Lung (tissue), 12 donors: ENCODE data around the gene TTC28. TPM values are rescaled to one million over a fixed set of nuclear protein-coding genes. Genes with fewer than 3 reads are reported as not detected.
"Not testable (repeated sequence)": the region's sequence is repeated elsewhere in the genome, so short reads cannot be mapped to it uniquely, and the experiment has no call there.

Experiments
- ATAC-seq: fragments of 200-7000 bp; cut with Tn5 transposase; one replicate; pipeline ENCODE4 v1.9.1; 2020; ENCODE audit warnings: moderate number of reproducible peaks; ENCODE audit not compliant: insufficient read depth, low FRiP score
- DNase-seq, 3 donors: peaks; one replicate each; pipeline ENCODE4 v3.0.0-alpha.2; 2013 to 2017
- H3K27ac ChIP-seq, 2 donors: one replicate each; pipeline ENCODE4 v1.5.1; 2013; ENCODE audit warnings: mild to moderate bottlenecking in 2 of 2, moderate library complexity in 2 of 2, control low read depth in 1 of 2, inconsistent platforms in 1 of 2, low read depth in 1 of 2, low read length in 1 of 2
- H3K27me3 ChIP-seq, 3 donors: one replicate each; pipeline ENCODE4 v1.5.1; 2013; ENCODE audit warnings: low read length in 2 of 3; ENCODE audit not compliant: control insufficient read depth in 3 of 3, insufficient read depth in 3 of 3
- H3K36me3 ChIP-seq, 4 donors: one replicate each; pipeline ENCODE4 v1.5.1; 2013; ENCODE audit warnings: low read length in 4 of 4, mild to moderate bottlenecking in 1 of 4, moderate library complexity in 1 of 4; ENCODE audit not compliant: control insufficient read depth in 4 of 4, insufficient read depth in 4 of 4
- H3K4me1 ChIP-seq, 5 donors: one replicate each; pipeline ENCODE4 v1.5.1; 2013; ENCODE audit warnings: low read length in 5 of 5, mild to moderate bottlenecking in 2 of 5, moderate library complexity in 1 of 5; ENCODE audit not compliant: control insufficient read depth in 5 of 5, insufficient read depth in 5 of 5
- H3K4me3 ChIP-seq: one replicate; pipeline ENCODE4 v1.5.1; 2013; ENCODE audit warnings: mild to moderate bottlenecking, control low read depth, moderate library complexity
- H3K9ac ChIP-seq, 2 donors: one replicate each; pipeline ENCODE4 v1.5.1; 2013; ENCODE audit warnings: low read length in 2 of 2, control low read depth in 1 of 2; ENCODE audit not compliant: insufficient read depth in 1 of 2
- H3K9me3 ChIP-seq, 4 donors: one replicate each; pipeline ENCODE4 v1.5.1; 2013; ENCODE audit warnings: low read length in 3 of 4, mild to moderate bottlenecking in 1 of 4, moderate library complexity in 1 of 4; ENCODE audit not compliant: control insufficient read depth in 4 of 4, insufficient read depth in 3 of 4
- WGBS, 2 donors: extraction: QIAGEN DNeasy Blood & Tissue Kit; methylation state at CpG; one replicate each; pipeline ENCODE4 v1.1.7; 2013; 5-methylcytosine and 5-hydroxymethylcytosine counted together
- polyA plus RNA-seq, 2 donors: library from polyadenylated mRNA; stranded (reverse); fragments of 200-250 nt; gene quantifications; one replicate each; pipeline ENCODE4 v1.2.1, GENCODE V29; 2013
- total RNA-seq, 2 donors: library from RNA; depleted of rRNA in 1 of 2; stranded (reverse); fragments of >200 nt in 1 of 2; gene quantifications; one replicate each; pipeline ENCODE4 v1.2.1, GENCODE V29; 2014 to 2021
- TF ChIP-seq, protein P1 (sequence below): IDR thresholded peaks from 2 replicates; pipeline ENCODE4 v1.5.1; 2012; ENCODE audit warnings: mild to moderate bottlenecking; ENCODE audit errors: control extremely low read depth, extremely low read depth
- donor health status: control.
- donor health status: control.
- donor health status: Bipolar disorder and iron deficiency.
- donor health status: healthy.
- donor health status: DM: yes; HTN: yes; CAD: no.

The TTC28 gene
- total and polyA plus RNA-seq, 4 donors: 4.7 to 72.2 (median 24.8) TPM

- H3K4me3 ChIP-seq: no peak overlapping the region
- H3K36me3 ChIP-seq: no peaks in the 10 kb centered on the region
- no peaks in the 10 kb centered on the region for H3K27me3 ChIP-seq
- DNase-seq (no peak), ATAC-seq (no peak)
- no peak overlapping the region for H3K9ac ChIP-seq
- TF ChIP-seq, protein P1, sequence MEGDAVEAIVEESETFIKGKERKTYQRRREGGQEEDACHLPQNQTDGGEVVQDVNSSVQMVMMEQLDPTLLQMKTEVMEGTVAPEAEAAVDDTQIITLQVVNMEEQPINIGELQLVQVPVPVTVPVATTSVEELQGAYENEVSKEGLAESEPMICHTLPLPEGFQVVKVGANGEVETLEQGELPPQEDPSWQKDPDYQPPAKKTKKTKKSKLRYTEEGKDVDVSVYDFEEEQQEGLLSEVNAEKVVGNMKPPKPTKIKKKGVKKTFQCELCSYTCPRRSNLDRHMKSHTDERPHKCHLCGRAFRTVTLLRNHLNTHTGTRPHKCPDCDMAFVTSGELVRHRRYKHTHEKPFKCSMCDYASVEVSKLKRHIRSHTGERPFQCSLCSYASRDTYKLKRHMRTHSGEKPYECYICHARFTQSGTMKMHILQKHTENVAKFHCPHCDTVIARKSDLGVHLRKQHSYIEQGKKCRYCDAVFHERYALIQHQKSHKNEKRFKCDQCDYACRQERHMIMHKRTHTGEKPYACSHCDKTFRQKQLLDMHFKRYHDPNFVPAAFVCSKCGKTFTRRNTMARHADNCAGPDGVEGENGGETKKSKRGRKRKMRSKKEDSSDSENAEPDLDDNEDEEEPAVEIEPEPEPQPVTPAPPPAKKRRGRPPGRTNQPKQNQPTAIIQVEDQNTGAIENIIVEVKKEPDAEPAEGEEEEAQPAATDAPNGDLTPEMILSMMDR: no peak
- WGBS, 2 donors: 95 to 96% methylated on average over 1 of the region's 1 CpG
- no peak overlapping the region for H3K27ac ChIP-seq
- H3K9me3 ChIP-seq: no peaks in the 10 kb centered on the region
- H3K4me1 ChIP-seq: peaks cover 1 to 12% (median 4%) of the 10 kb centered on the region in 5 donors
Measured at GRCh38 chr22:28465841-28466240, 213.8 kb downstream of the TTC28 start.

GRCh38 chr22:28464127-28464526 is 215.5 kb downstream of the TTC28 start:
- Histone ChIP-seq H3K4me1 (peaks cover 1 to 12% (median 4%) of the 10 kb centered on the region in 5 donors), H3K9me3 (no peaks in the 10 kb centered on the region), H3K9ac (no peak overlapping the region), H3K27me3 (no peaks in the 10 kb centered on the region), H3K4me3 (no peak overlapping the region), H3K27ac (no peak overlapping the region), H3K36me3 (no peaks in the 10 kb centered on the region)
- 69 to 81% methylated on average over 1 of the region's 1 CpG for WGBS, 2 donors
- DNase-seq (peak in 2 of 3 donors; percentile 54 to 67), ATAC-seq (no peak)
- TF ChIP-seq, protein P1: no peak

DNA sequence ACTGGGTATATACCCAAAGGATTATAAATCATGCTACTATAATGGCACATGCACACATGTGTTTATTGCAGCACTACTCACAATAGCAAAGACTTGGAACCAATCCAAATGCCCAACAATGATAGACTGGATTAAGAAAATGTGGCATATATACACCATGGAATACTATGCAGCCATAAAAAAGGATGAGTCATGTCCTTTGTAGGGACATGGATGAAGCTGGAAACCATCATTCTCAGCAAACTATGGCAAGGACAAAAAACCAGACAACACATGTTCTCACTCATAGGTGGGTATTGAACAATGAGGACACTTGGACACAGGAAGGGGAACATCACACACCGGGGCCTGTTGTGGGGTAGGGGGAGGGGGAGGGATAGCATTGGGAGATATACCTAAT is 216.2 kb downstream of the TTC28 start:
- H3K9me3 ChIP-seq, H3K27ac ChIP-seq, H3K27me3 ChIP-seq, ATAC-seq, DNase-seq, H3K9ac ChIP-seq, H3K4me3 ChIP-seq, H3K36me3 ChIP-seq: not testable (repeated sequence)
- H3K4me1 ChIP-seq: peaks cover 0 to 12% (median 4%) of the 10 kb centered on the region in 5 donors
- 82 to 83% methylated on average over 1 of the region's 1 CpG for WGBS, 2 donors

DNA sequence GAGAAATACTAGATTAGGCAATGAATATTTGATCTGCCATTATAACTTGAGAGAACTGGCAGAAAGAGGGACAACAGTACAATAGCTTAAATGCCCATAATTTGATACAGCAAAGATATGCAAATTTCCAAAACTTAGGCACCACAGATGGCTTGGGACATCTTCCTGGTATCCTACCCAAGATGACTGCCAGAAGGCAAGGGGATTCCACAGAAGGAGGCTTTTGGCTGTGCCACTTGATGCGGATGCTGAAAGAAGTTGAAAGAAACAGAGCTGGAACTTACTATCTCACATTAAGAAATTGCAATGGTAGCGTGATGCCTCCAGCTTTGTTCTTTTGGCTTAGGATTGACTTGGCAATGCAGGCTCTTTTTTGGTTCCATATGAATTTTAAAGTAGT is 216.7 kb downstream of the TTC28 start:
- no peak overlapping the region for H3K9ac ChIP-seq
- no peaks in the 10 kb centered on the region for H3K27me3 ChIP-seq
- TF ChIP-seq, protein P1: no peak
- no peaks in the 10 kb centered on the region for H3K36me3 ChIP-seq
- no peak overlapping the region for H3K27ac ChIP-seq
- no peak overlapping the region for H3K4me3 ChIP-seq
- peaks cover 0 to 12% (median 4%) of the 10 kb centered on the region in 5 donors for H3K4me1 ChIP-seq
- 97 to 100% methylated on average over 2 of the region's 2 CpGs for WGBS, 2 donors
- no peak for DNase-seq
- H3K9me3 ChIP-seq: no peaks in the 10 kb centered on the region
- ATAC-seq: no peak
